Endothelial cell of umbilical vein (primary cell): ENCODE data around the gene LCLAT1. TPM values are rescaled to one million over a fixed set of nuclear protein-coding genes. Genes with fewer than 3 reads are reported as not detected.
A peak's percentile ranks its signal among the peaks of the same experiment; 100 is the strongest.

Experiments used
- BruUV-seq: library from RNA; stranded (reverse); fragments of 400-500 nt; replicated peaks from 2 replicates; lab custom pipeline; 2021; lab: Mats Ljungman, UMichigan
- CTCF ChIA-PET: fragments of 300-600, 350-600 bp; sonication (Branson Sonifier 250); formaldehyde crosslinking; loops from one replicate; lab custom pipeline; 2021; ENCODE audit warnings: antibody characterized with exemption, inconsistent platforms; lab: Charles Lee
- POLR2A ChIA-PET: fragments of 300-600, 350-600 bp; sonication (Branson Sonifier 250); formaldehyde crosslinking; loops from one replicate; lab custom pipeline; 2021; ENCODE audit warnings: antibody characterized with exemption, inconsistent platforms; lab: Charles Lee
- DNase-seq: peaks from one replicate; pipeline ENCODE4 v3.0.0-alpha.2; 2011; ENCODE audit warnings: low read depth, low spot score
- FAIRE-seq: peaks from 2 replicates; lab custom pipeline; 2011; peaks lifted over from hg19 to GRCh38; lab: Jason Lieb, UNC
- H2AFZ ChIP-seq: 2 replicates; pipeline ENCODE4 v1.6.0; 2012; ENCODE audit warnings: low read depth, low read length, control low read depth, inconsistent platforms
- H3K27ac ChIP-seq: 2 replicates; pipeline ENCODE4 v1.5.1; 2011; ENCODE audit warnings: low read depth, mild to moderate bottlenecking, control low read depth, low read length, moderate library complexity; ENCODE audit not compliant: insufficient read depth
- H3K27me3 ChIP-seq, 2 experiments: 2 replicates each; pipeline versions ENCODE4 v1.6.0 to v1.6.1; 2011; ENCODE audit warnings: low read length in 2 of 2, mixed read lengths in 1 of 2; ENCODE audit not compliant: control insufficient read depth in 2 of 2, insufficient read depth in 2 of 2
- H3K36me3 ChIP-seq, 2 experiments: 2 replicates in 1 of 2; 3 replicates in 1 of 2; pipeline ENCODE4 v1.5.1; 2011; ENCODE audit warnings: low read length in 2 of 2, mild to moderate bottlenecking in 1 of 2, moderate library complexity in 1 of 2; ENCODE audit not compliant: control insufficient read depth in 2 of 2, insufficient read depth in 2 of 2; ENCODE audit errors: extremely low read depth in 1 of 2
- H3K4me1 ChIP-seq: 3 replicates; pipeline ENCODE4 v1.5.1; 2011; ENCODE audit warnings: mild to moderate bottlenecking, low read length; ENCODE audit not compliant: control insufficient read depth, insufficient read depth; ENCODE audit errors: extremely low read depth
- H3K4me2 ChIP-seq: 2 replicates; pipeline ENCODE4 v1.6.1; 2011; ENCODE audit warnings: low read length, control low read depth, mixed read lengths; ENCODE audit not compliant: insufficient read depth
- H3K4me3 ChIP-seq, 3 experiments: fragments of 200-600 bp in 1 of 3; sonication (generic), shearing (Covaris generic) in 1 of 3; replicated peaks in 1 of 3; 2 replicates each; pipeline ENCODE4 v1.5.1; 2011 to 2016; ENCODE audit warnings: control low read depth in 3 of 3, low read length in 3 of 3, mild to moderate bottlenecking in 2 of 3, inconsistent platforms in 1 of 3, low read depth in 1 of 3, moderate library complexity in 1 of 3; ENCODE audit not compliant: insufficient read depth in 1 of 3
- H3K79me2 ChIP-seq: 2 replicates; pipeline ENCODE4 v1.6.0; 2012; ENCODE audit warnings: low read length, inconsistent platforms; ENCODE audit not compliant: control insufficient read depth, insufficient read depth
- H3K9ac ChIP-seq: replicated peaks from 2 replicates; pipeline ENCODE3; 2011; ENCODE audit warnings: low read length, control low read depth; ENCODE audit not compliant: insufficient read depth; ENCODE audit errors: extremely low read depth
- H3K9me1 ChIP-seq: replicated peaks from 3 replicates; pipeline ENCODE4 v1.6.0; 2011; ENCODE audit warnings: mild to moderate bottlenecking, low read length; ENCODE audit not compliant: control insufficient read depth, insufficient read depth; ENCODE audit errors: extremely low read depth
- H3K9me3 ChIP-seq: replicated peaks from 2 replicates; pipeline ENCODE4 v1.5.1; 2012; ENCODE audit warnings: low read length, inconsistent platforms; ENCODE audit not compliant: control insufficient read depth, insufficient read depth
- H4K20me1 ChIP-seq: replicated peaks from 2 replicates; pipeline ENCODE3; 2011; ENCODE audit warnings: mild to moderate bottlenecking, low read length; ENCODE audit not compliant: control insufficient read depth, insufficient read depth; ENCODE audit errors: extremely low read depth
- CTCF ChIP-seq, 2 donors: IDR thresholded peaks; 1 replicate in 1 of 2; 2 replicates in 1 of 2; pipeline ENCODE4 v1.5.1; 2011; ENCODE audit warnings: low read length in 2 of 2, mild to moderate bottlenecking in 2 of 2, moderate library complexity in 2 of 2, control low read depth in 1 of 2, inconsistent platforms in 1 of 2, low read depth in 1 of 2; ENCODE audit not compliant: insufficient read depth in 1 of 2; ENCODE audit errors: extremely low read depth in 1 of 2
- EZH2 ChIP-seq: IDR thresholded peaks from 2 replicates; pipeline ENCODE4 v1.6.1; 2012; ENCODE audit warnings: borderline replicate concordance, low read depth, mild to moderate bottlenecking, moderate library complexity, low read length, inconsistent platforms; ENCODE audit not compliant: severe bottlenecking
- FOS ChIP-seq: IDR thresholded peaks from 2 replicates; pipeline ENCODE4 v1.6.1; 2011; ENCODE audit warnings: mild to moderate bottlenecking, low read length, moderate library complexity, borderline replicate concordance; ENCODE audit not compliant: insufficient read depth
- JUN ChIP-seq: IDR thresholded peaks from 2 replicates; pipeline ENCODE4 v1.6.1; 2011; ENCODE audit warnings: borderline replicate concordance, low read depth; ENCODE audit not compliant: insufficient read length, insufficient read depth
- POLR2A ChIP-seq: IDR thresholded peaks from 2 replicates; pipeline ENCODE4 v1.6.1; 2012; ENCODE audit warnings: low read depth, mild to moderate bottlenecking, control low read depth, low read length
- POLR2AphosphoS5 ChIP-seq: IDR thresholded peaks from 2 replicates; pipeline ENCODE4 v1.6.1; 2012; ENCODE audit warnings: low read depth, mild to moderate bottlenecking, control low read depth, low read length, moderate library complexity; ENCODE audit not compliant: insufficient read depth
- dilution Hi-C: fragments of 300-500 bp; cut with MboI; formaldehyde crosslinking; loops from one replicate; pipeline ENCODE4 v1.15.0; 2019; ENCODE audit warnings: low sequenced_read_pairs; ENCODE audit not compliant: extremely low pct_ligation_motif_present
- intact Hi-C: fragments of 100-400 bp; cut with micrococcal nuclease; formaldehyde crosslinking; loops from one replicate; pipeline ENCODE4 v1.10.0; 2022
- polyA plus RNA-seq, 4 experiments: library from polyadenylated mRNA; depleted of rRNA in 3 of 4; stranded (reverse) in 3 of 4; unstranded in 1 of 4; fragments of >200 nt; gene quantifications; 2 replicates each; pipeline versions ENCODE4 v1.2.1 to v1.2.3, GENCODE V29; 2011 to 2012; ENCODE audit warnings: missing spikeins in 1 of 4
- total RNA-seq: library from RNA; stranded (reverse); gene quantifications from 2 replicates; pipeline ENCODE4 v1.2.3, GENCODE V29; 2021

LCLAT1 gene
- total and polyA plus RNA-seq, 2 donors (not counting 3 experiments of a cell fraction or from before 2014, with no cell fraction given) = 6.1 to 20.8 TPM

- peak overlapping the region; percentile 38 for H3K4me2 ChIP-seq
- H4K20me1 ChIP-seq = no peaks in the 10 kb centered on the region
- FAIRE-seq (peak; percentile 95), DNase-seq (peak; percentile 92)
- no peaks in the 10 kb centered on the region for H3K9me3 ChIP-seq
- H3K9ac ChIP-seq = no peak overlapping the region
- H3K79me2 ChIP-seq = no peaks in the 10 kb centered on the region
- ChIA-PET POLR2A (no interaction called here), CTCF (interaction anchor here (1.1 to 2.6 kb wide), 3 partner anchors 10 to 275 kb away, joined by 4 to 12 read pairs (median 5); partner anchors contain the start of gene LCLAT1)
- no peaks in the 10 kb centered on the region for H3K27me3 ChIP-seq
- H3K4me3 ChIP-seq = no peak overlapping the region
- intact Hi-C loops (loop anchor here (1.0 to 2.0 kb wide), 2 partner anchors 10 to 206 kb away; partner anchors contain the start of genes LBH and LCLAT1), dilution Hi-C loops (no loop called here)
- H2AFZ ChIP-seq = no peak overlapping the region
- BruUV-seq = no TSS peak
- H3K27ac ChIP-seq = peak overlapping the region; percentile 51
- TF ChIP-seq CTCF (IDR thresholded peaks at IDR 0.05; ENCODE audit: extremely low read depth in 1 of 2, insufficient read depth in 1 of 2, low read depth in 1 of 2, low read length in 2 of 2) (no peak), JUN (peak; percentile 65), POLR2AphosphoS5 (peak; percentile 59), POLR2A (no peak), FOS (peak; percentile 66), EZH2 (no peak)
- H3K36me3 ChIP-seq = no peaks in the 10 kb centered on the region
- H3K9me1 ChIP-seq = no peaks in the 10 kb centered on the region
- H3K4me1 ChIP-seq = peaks cover 17% of the 10 kb centered on the region
These were observed 10.1 kb upstream of the LCLAT1 start for GRCh38 chr2:30436859-30437435.
